BE2C (cell line): ENCODE data around the gene MSL3B.

Experiments
- DNase-seq: peaks from one replicate; pipeline ENCODE4 v3.0.0-alpha.2; 2020
- H3K27me3 ChIP-seq: fragments of 250-450 bp; sonication (Bioruptor Pico); 2 replicates; pipeline ENCODE4 v1.5.1; 2020; ENCODE audit warnings: mild to moderate bottlenecking
- H3K36me3 ChIP-seq: fragments of 250-450 bp; sonication (Bioruptor Pico); 2 replicates; pipeline ENCODE4 v1.5.1; 2020; ENCODE audit warnings: mild to moderate bottlenecking
- H3K4me1 ChIP-seq: fragments of 250-450 bp; sonication (Bioruptor Pico); 2 replicates; pipeline ENCODE4 v1.5.1; 2020
- H3K4me3 ChIP-seq: 2 replicates; pipeline ENCODE4 v1.5.1; 2011; ENCODE audit warnings: low read depth, low read length
- H3K9me3 ChIP-seq: fragments of 250-450 bp; sonication (Bioruptor Pico); 2 replicates; pipeline ENCODE4 v1.5.1; 2020
- TF ChIP-seq, protein P1 (sequence below): IDR thresholded peaks from 2 replicates; pipeline ENCODE4 v1.5.1; 2012; ENCODE audit warnings: mild to moderate bottlenecking, low read depth, low read length

Gene MSL3B

DNA sequence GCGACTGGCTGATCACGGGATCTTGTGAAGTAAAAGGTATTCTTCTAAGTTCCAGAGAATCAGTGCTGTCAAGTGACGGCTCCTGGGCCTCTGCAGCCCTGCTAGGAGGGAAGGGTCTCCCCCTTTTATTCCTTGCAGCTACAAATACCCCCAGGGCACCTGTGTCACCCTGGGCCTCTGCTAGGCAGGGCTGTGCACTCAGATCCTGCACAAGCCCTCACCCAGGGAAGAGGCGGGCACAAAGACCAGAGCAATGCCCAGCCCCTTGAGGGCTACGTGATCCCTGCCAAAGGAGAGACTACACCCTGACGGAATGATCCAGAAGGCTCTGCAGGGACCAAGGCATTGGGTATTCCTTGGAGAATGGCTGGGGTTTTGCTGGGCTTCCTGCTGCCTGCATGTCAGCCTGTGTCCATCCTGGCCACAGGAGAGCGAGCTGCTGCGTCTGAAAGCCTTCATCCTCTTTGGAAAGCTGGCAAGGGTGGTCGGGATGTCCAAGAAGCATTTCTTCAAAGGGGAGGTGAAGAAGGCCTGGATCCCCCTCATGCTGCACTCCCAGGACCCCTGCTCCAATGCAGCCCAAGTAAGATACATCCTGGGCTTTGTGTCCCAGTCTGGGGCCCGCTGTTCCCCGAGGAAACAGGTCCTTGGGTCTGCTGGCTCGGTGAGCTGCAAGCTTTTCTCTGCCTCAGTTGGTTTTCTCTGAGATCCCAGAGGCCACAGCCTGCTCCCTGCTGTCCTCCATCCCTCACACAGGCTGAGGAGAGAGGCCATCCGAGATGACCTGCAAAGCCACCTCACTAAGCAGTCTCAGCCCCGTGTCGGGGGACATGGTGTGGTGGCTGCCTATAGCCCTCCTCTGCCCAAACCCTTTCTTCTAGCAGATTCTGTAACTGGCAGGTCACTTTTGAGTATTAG, 38.7 kb downstream of the MSL3B start:
- Histone ChIP-seq H3K36me3 (peaks cover 5% of the 10 kb centered on the region), H3K9me3 (no peaks in the 10 kb centered on the region), H3K4me3 (no peak overlapping the region), H3K4me1 (peaks cover 26% of the 10 kb centered on the region), H3K27me3 (no peaks in the 10 kb centered on the region)
- TF ChIP-seq, protein P1, sequence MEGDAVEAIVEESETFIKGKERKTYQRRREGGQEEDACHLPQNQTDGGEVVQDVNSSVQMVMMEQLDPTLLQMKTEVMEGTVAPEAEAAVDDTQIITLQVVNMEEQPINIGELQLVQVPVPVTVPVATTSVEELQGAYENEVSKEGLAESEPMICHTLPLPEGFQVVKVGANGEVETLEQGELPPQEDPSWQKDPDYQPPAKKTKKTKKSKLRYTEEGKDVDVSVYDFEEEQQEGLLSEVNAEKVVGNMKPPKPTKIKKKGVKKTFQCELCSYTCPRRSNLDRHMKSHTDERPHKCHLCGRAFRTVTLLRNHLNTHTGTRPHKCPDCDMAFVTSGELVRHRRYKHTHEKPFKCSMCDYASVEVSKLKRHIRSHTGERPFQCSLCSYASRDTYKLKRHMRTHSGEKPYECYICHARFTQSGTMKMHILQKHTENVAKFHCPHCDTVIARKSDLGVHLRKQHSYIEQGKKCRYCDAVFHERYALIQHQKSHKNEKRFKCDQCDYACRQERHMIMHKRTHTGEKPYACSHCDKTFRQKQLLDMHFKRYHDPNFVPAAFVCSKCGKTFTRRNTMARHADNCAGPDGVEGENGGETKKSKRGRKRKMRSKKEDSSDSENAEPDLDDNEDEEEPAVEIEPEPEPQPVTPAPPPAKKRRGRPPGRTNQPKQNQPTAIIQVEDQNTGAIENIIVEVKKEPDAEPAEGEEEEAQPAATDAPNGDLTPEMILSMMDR = no peak
- no peak for DNase-seq

DNA sequence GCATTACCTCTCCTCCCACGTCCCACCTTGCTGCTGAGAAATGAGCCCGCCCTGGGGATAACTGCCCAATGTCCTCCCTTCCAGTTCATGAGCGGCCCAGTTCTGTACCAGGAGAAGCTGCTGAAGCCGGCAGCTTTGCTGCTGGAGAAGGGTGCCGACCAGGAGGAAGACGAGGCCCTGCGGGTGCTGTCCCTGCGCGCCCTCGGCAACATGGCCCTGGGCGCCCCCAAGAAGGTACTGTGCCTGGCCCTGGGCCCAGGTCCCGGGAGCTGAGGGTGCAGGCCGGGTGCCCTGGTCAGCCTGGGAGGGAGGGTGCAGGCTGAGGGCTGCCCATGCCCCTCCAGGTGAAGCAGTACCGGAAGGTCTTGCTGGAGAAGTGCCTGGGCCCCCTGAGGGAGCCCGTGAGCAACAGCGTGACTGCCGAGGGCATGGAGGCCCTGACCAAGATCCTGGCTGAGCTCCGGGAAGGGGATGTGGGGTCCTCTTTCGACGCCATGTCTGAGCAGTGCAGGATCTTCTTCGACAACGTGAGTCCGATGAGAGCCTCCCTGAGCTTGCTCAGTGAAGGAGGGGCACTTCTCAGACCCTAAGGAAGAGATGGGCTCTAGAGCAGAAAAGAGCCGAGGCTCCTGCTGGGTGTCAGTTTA, 39.5 kb downstream of the MSL3B start:
- Histone ChIP-seq H3K27me3 (no peaks in the 10 kb centered on the region), H3K9me3 (no peaks in the 10 kb centered on the region), H3K4me3 (no peak overlapping the region), H3K4me1 (peaks cover 24% of the 10 kb centered on the region), H3K36me3 (no peaks in the 10 kb centered on the region)
- DNase-seq = no peak
- TF ChIP-seq, protein P1 = no peak

DNA sequence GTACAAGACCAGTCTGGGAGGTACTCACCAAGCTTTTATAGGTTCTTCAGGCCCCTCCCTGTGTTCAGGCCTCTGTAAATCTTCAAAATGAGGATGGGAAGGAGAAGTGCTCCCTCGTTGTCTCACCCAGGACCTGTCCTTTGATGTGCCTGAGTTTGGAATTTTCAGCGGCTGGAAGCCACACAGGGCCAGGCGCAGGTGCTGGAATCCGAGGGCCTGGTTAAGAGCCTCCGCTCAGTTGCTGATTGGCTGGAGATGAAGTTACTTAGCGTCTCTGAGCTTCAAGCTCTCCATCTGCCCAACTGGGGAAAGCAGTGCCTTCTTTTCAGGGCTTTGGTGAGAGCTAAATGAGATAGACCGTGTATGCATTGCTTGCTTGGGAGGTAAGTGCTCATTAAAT, 43.8 kb downstream of the MSL3B start:
- Histone ChIP-seq H3K4me1 (no peaks in the 10 kb centered on the region), H3K9me3 (no peaks in the 10 kb centered on the region), H3K4me3 (no peak overlapping the region), H3K27me3 (no peaks in the 10 kb centered on the region), H3K36me3 (no peaks in the 10 kb centered on the region)
- DNase-seq = no peak
- TF ChIP-seq, protein P1 = no peak

DNA sequence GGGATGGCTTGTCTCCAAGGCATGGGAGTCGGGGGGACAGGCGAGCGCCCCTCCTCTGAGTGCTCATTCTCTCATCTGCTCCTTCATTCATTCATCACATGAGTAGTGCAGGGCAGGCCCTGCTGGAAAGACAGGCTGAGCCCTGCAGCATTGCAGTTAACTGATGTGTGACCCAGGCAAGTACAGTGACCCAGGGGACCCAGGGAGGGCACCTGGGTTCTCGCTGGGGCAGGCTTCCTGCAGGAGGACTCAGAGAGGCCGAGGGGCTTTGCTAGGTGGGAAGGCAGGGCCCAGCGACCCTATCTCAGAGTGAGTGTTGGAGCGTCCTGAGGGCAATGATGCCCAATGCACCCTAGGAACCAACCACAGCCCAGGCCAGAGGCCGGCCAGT, 44.5 kb downstream of the MSL3B start:
- DNase-seq = no peak
- no peak overlapping the region for H3K4me3 ChIP-seq
- H3K36me3 ChIP-seq = no peaks in the 10 kb centered on the region
- no peaks in the 10 kb centered on the region for H3K9me3 ChIP-seq
- H3K27me3 ChIP-seq = no peaks in the 10 kb centered on the region
- H3K4me1 ChIP-seq = no peaks in the 10 kb centered on the region
- TF ChIP-seq, protein P1 = no peak

DNA sequence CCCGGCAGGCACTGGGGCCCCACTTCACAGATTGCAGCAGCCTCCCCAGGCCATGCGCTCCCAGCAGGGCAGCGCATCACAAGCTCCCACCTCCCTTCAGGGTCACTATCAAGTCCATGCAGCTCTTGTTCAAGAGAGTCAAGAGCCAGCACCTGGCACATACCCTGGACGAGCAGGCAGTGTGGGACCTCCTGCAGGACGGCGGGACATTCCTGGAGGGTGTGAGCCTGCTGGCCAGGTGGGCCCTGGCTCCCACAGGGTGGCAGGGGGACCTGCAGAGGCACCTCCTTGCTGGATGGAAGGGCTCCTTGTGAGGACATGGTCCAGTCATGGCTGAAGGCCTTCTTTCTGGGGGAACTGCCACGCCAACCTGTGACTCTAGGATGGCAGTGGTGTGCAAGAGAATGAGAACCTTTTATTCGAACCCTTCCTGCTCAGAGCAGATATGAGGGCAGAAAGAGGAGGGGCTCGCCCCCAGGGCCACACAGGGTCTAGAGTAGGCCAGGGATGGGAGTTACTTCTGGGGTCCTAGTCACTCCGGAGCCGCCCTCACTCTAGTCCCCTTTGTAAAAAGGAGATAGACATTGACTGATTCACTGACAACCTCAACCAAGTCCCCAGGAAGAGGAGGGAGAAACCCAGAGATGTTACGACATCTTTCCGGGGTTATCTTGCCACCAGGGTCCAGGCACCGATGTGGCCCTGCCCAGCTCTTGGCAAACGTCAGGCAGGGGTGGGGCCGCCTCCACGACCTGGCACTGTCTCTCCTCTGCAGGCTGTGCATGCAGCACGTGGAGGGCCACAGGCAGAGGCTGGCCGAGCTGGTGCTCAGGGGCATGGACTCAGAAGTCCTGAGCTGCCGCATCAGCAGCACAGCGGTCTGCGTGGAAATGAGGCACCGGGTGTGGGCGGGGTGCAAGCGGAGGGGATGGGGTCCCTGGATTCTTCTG, 45.1 kb downstream of the MSL3B start:
- Histone ChIP-seq H3K4me1 (no peaks in the 10 kb centered on the region), H3K4me3 (no peak overlapping the region), H3K9me3 (no peaks in the 10 kb centered on the region), H3K36me3 (no peaks in the 10 kb centered on the region), H3K27me3 (no peaks in the 10 kb centered on the region)
- DNase-seq = no peak
- TF ChIP-seq, protein P1 = no peak
